ENCODE measurements around the gene MYL5. TPM values are rescaled to one million over a fixed set of nuclear protein-coding genes. Genes with fewer than 3 reads are reported as not detected.
"Not testable (repeated sequence)": the region's sequence is repeated elsewhere in the genome, so short reads cannot be mapped to it uniquely, and the experiment has no call there.

Gene MYL5
- total and polyA plus RNA-seq, 11 donors, result 1.4 to 12.9 (median 4.4) TPM

GRCh38 chr4:634599-634985, 39.8 kb upstream of the MYL5 start:
- Histone ChIP-seq H3K27me3 (peaks cover 0 to 27% (median 0%) of the 10 kb centered on the region in 9 donors), H3K4me3 (no peak overlapping the region), H3K36me3 (no peaks in the 10 kb centered on the region), H3K4me1 (no peaks in the 10 kb centered on the region), H3K9me3 (peaks cover 0 to 11% (median 0%) of the 10 kb centered on the region in 12 donors), H3K27ac (no peak overlapping the region)
- WGBS, 4 donors, result 73 to 80% (median 77%) methylated on average over 20 to 23 of the region's 23 CpGs
- ATAC-seq (no peak), DNase-seq (no peak)
- TF ChIP-seq, protein P1, sequence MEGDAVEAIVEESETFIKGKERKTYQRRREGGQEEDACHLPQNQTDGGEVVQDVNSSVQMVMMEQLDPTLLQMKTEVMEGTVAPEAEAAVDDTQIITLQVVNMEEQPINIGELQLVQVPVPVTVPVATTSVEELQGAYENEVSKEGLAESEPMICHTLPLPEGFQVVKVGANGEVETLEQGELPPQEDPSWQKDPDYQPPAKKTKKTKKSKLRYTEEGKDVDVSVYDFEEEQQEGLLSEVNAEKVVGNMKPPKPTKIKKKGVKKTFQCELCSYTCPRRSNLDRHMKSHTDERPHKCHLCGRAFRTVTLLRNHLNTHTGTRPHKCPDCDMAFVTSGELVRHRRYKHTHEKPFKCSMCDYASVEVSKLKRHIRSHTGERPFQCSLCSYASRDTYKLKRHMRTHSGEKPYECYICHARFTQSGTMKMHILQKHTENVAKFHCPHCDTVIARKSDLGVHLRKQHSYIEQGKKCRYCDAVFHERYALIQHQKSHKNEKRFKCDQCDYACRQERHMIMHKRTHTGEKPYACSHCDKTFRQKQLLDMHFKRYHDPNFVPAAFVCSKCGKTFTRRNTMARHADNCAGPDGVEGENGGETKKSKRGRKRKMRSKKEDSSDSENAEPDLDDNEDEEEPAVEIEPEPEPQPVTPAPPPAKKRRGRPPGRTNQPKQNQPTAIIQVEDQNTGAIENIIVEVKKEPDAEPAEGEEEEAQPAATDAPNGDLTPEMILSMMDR (IDR thresholded peaks at IDR 0.05), result no peak
- TF ChIP-seq POLR2A (IDR thresholded peaks at IDR 0.05), result no peak
- intact Hi-C loops (cut with DNase I), result no loop called here

GRCh38 chr4:635066-635835, 39.1 kb upstream of the MYL5 start:
- 91 to 93% (median 92%) methylated on average over 32 to 46 of the region's 46 CpGs for WGBS, 4 donors
- H3K27me3 ChIP-seq, result peaks cover 0 to 30% (median 0%) of the 10 kb centered on the region in 9 donors
- H3K9me3 ChIP-seq, result peaks cover 0 to 11% (median 0%) of the 10 kb centered on the region in 12 donors
- ATAC-seq; H3K36me3 ChIP-seq; intact Hi-C loops (cut with DNase I); H3K4me1 ChIP-seq; H3K27ac ChIP-seq; H3K4me3 ChIP-seq: not testable (repeated sequence)
- DNase-seq, result peak in 1 of 5 donors; percentile 15

DNA sequence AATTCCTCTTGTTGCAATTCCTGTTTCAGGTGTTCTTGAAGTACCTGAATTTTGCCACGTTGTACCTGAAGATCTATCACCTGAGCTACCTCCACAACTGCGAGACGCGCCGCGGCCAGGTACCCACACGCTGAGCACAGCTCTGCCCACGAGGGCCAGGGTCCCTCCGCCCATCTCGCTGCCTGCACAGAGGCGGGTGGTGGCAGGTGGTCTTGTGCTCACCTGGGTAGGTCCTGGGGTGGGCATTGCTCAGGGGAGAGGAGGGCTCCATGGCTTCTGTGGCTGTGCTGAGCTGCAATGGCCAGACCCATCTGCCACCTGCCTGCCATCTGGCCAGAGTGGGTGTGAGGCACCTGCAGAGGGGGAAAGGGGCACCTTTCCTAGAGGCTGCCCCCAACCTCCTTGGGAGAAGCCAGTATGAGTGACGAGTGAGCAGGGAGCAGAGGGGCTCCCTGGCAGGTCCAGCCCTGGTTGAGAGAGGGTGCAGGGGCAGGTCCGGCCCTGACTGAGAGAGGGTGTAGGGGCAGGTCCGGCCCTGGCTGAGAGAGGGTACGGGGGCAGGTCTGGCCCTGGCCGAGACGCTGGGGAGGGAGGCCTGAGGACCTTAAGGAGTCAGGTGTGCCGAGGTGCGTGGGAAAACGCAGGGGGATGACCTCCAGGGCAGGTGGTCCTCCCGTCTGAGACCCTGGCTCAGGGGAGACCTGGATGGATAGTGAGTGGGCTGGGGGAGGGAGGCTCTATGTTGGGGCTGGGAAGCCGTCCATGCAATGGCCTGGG, 38.3 kb upstream of the MYL5 start:
- Histone ChIP-seq H3K36me3 (no peaks in the 10 kb centered on the region), H3K4me1 (no peaks in the 10 kb centered on the region), H3K27ac (no peak overlapping the region), H3K9me3 (peaks cover 0 to 11% (median 0%) of the 10 kb centered on the region in 12 donors), H3K27me3 (peaks cover 0 to 30% (median 0%) of the 10 kb centered on the region in 9 donors), H3K4me3 (no peak overlapping the region)
- TF ChIP-seq POLR2A (IDR thresholded peaks at IDR 0.05), result no peak
- TF ChIP-seq, protein P1 (IDR thresholded peaks at IDR 0.05), result no peak
- WGBS, 4 donors, result 82 to 85% (median 84%) methylated on average over 22 of the region's 22 CpGs
- ATAC-seq, result no peak
- DNase-seq, result peak in 1 of 5 donors; percentile 5
- intact Hi-C loops (cut with DNase I), result no loop called here

- peaks cover 0 to 37% (median 0%) of the 10 kb centered on the region in 9 donors for H3K27me3 ChIP-seq
- H3K27ac ChIP-seq, result no peak overlapping the region
- peak in 2 of 5 donors; percentile 15 to 37 for DNase-seq
- no peaks in the 10 kb centered on the region for H3K36me3 ChIP-seq
- 72 to 82% (median 72%) methylated on average over 12 to 13 of the region's 13 CpGs for WGBS, 4 donors
- no peak overlapping the region for H3K4me3 ChIP-seq
- H3K4me1 ChIP-seq, result no peaks in the 10 kb centered on the region
- TF ChIP-seq, protein P1 (IDR thresholded peaks at IDR 0.05), result no peak
- no peak for TF ChIP-seq POLR2A (IDR thresholded peaks at IDR 0.05)
- peaks cover 0 to 11% (median 0%) of the 10 kb centered on the region in 12 donors for H3K9me3 ChIP-seq
- intact Hi-C loops (cut with DNase I), result no loop called here
- ATAC-seq, result no peak
Observed at GRCh38 chr4:636628-637159, 37.6 kb upstream of the MYL5 start.
